ENCODE results near the gene PYDC1.

The PYDC1 gene

GRCh38 chr16:31215287-31216162, 1.4 kb downstream of the PYDC1 start:
- H3K4me1 ChIP-seq (ENCODE audit: insufficient read depth, poor library complexity, severe bottlenecking) = no peaks in the 10 kb centered on the region
- H3K27me3 ChIP-seq (ENCODE audit: insufficient read depth, poor library complexity, severe bottlenecking) = peaks cover 30% of the 10 kb centered on the region
- H3K36me3 ChIP-seq (ENCODE audit: low read depth) = no peaks in the 10 kb centered on the region
- ATAC-seq (ENCODE audit: low read depth) (peak; percentile 93), DNase-seq (ENCODE audit: low spot score) (no peak)
- H3K9me3 ChIP-seq (ENCODE audit: severe bottlenecking) = no peaks in the 10 kb centered on the region
- peak overlapping the region; percentile 28 for H3K4me3 ChIP-seq (ENCODE audit: severe bottlenecking)
- no peak overlapping the region for H3K27ac ChIP-seq (ENCODE audit: poor library complexity, severe bottlenecking)
- no peak for TF ChIP-seq CTCF (IDR thresholded peaks at IDR 0.05; ENCODE audit: poor library complexity, severe bottlenecking)

DNA sequence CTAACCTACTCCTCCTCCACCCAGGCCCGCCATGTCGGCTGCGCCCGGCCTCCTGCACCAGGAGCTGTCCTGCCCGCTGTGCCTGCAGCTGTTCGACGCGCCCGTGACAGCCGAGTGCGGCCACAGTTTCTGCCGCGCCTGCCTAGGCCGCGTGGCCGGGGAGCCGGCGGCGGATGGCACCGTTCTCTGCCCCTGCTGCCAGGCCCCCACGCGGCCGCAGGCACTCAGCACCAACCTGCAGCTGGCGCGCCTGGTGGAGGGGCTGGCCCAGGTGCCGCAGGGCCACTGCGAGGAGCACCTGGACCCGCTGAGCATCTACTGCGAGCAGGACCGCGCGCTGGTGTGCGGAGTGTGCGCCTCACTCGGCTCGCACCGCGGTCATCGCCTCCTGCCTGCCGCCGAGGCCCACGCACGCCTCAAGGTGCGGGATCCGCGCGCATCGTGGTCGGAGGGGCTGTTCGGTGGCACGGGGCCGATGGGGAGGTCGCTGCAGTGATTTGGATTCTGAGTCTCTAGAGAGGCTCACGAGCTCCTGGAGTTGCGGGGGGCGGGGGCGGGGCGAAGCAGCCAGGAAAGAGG, 2.1 kb downstream of the PYDC1 start:
- no peaks in the 10 kb centered on the region for H3K36me3 ChIP-seq (ENCODE audit: low read depth)
- DNase-seq (ENCODE audit: low spot score) (no peak), ATAC-seq (ENCODE audit: low read depth) (0 out of 3 replicates have a peak, but pooled peaks have one; percentile 3)
- H3K4me1 ChIP-seq (ENCODE audit: insufficient read depth, poor library complexity, severe bottlenecking) = no peaks in the 10 kb centered on the region
- TF ChIP-seq CTCF (IDR thresholded peaks at IDR 0.05; ENCODE audit: poor library complexity, severe bottlenecking) = no peak
- peaks cover 30% of the 10 kb centered on the region for H3K27me3 ChIP-seq (ENCODE audit: insufficient read depth, poor library complexity, severe bottlenecking)
- H3K27ac ChIP-seq (ENCODE audit: poor library complexity, severe bottlenecking) = no peak overlapping the region
- H3K9me3 ChIP-seq (ENCODE audit: severe bottlenecking) = no peaks in the 10 kb centered on the region
- H3K4me3 ChIP-seq (ENCODE audit: severe bottlenecking) = peak overlapping the region; percentile 28

GRCh38 chr16:31213877-31214707, 2.8 kb downstream of the PYDC1 start, which contains the start of gene TRIM72:
TSS of gene TRIM72 (plus strand) at chr16:31214119. CDS start at chr16:31214739, 620 bp downstream.
- Histone ChIP-seq H3K4me1 (ENCODE audit: insufficient read depth, poor library complexity, severe bottlenecking) (no peaks in the 10 kb centered on the region), H3K27me3 (ENCODE audit: insufficient read depth, poor library complexity, severe bottlenecking) (peaks cover 30% of the 10 kb centered on the region), H3K36me3 (ENCODE audit: low read depth) (no peaks in the 10 kb centered on the region), H3K9me3 (ENCODE audit: severe bottlenecking) (no peaks in the 10 kb centered on the region), H3K27ac (ENCODE audit: poor library complexity, severe bottlenecking) (no peak within 1 kb of the TSS), H3K4me3 (ENCODE audit: severe bottlenecking) (no peak within 1 kb of the TSS)
- DNase-seq (ENCODE audit: low spot score) = no peak
- ATAC-seq (ENCODE audit: low read depth) = no peak
- no peak for TF ChIP-seq CTCF (IDR thresholded peaks at IDR 0.05; ENCODE audit: poor library complexity, severe bottlenecking)

GRCh38 chr16:31213342-31213741, 3.6 kb downstream of the PYDC1 start:
- Histone ChIP-seq H3K9me3 (ENCODE audit: severe bottlenecking) (no peaks in the 10 kb centered on the region), H3K27me3 (ENCODE audit: insufficient read depth, poor library complexity, severe bottlenecking) (peaks cover 30% of the 10 kb centered on the region), H3K4me3 (ENCODE audit: severe bottlenecking) (no peak overlapping the region), H3K36me3 (ENCODE audit: low read depth) (no peaks in the 10 kb centered on the region), H3K27ac (ENCODE audit: poor library complexity, severe bottlenecking) (no peak overlapping the region), H3K4me1 (ENCODE audit: insufficient read depth, poor library complexity, severe bottlenecking) (no peaks in the 10 kb centered on the region)
- TF ChIP-seq CTCF (IDR thresholded peaks at IDR 0.05; ENCODE audit: poor library complexity, severe bottlenecking) = no peak
- ATAC-seq (ENCODE audit: low read depth) (no peak), DNase-seq (ENCODE audit: low spot score) (no peak)

Data from RWPE2 (cell line).